ENCODE data around the gene APOD. TPM values are rescaled to one million over a fixed set of nuclear protein-coding genes. Genes with fewer than 3 reads are reported as not detected.
"Not testable (repeated sequence)": the region's sequence is repeated elsewhere in the genome, so short reads cannot be mapped to it uniquely, and the experiment has no call there.

The APOD gene
- total RNA-seq = 603 TPM
- long read RNA-seq, transcript APOD-201 (5 exons, 1,130 nt) = major isoform, 456 of 488 reads
- long read RNA-seq, partial matches to known transcripts = 17 of 488 reads
- long read RNA-seq, other reads (novel, unspliced or antisense) = 14 of 488 reads

- ATAC-seq (peak; percentile 89), DNase-seq (peak; percentile 80)
- intact Hi-C loops (cut with micrococcal nuclease) = no loop called here
Observed at GRCh38 chr3:195583831-195584542, at the start of gene APOD. Gene APOD (minus strand): TSS chr3:195583940. CDS start chr3:195579461, 4,479 bp downstream.

GRCh38 chr3:195633351-195633750, 49.6 kb upstream of the APOD start:
- ATAC-seq; intact Hi-C loops (cut with micrococcal nuclease); DNase-seq: not testable (repeated sequence)

GRCh38 chr3:195632501-195633185, 48.9 kb upstream of the APOD start:
- intact Hi-C loops (cut with micrococcal nuclease); ATAC-seq: not testable (repeated sequence)
- peak; percentile 26 for DNase-seq

- intact Hi-C loops (cut with micrococcal nuclease); ATAC-seq; DNase-seq: not testable (repeated sequence)
Observed at GRCh38 chr3:195632046-195632445, 48.3 kb upstream of the APOD start.

- DNase-seq; ATAC-seq; intact Hi-C loops (cut with micrococcal nuclease): not testable (repeated sequence)
Observed at GRCh38 chr3:195630938-195631495, 47.3 kb upstream of the APOD start.

- intact Hi-C loops (cut with micrococcal nuclease); DNase-seq; ATAC-seq: not testable (repeated sequence)
Observed at GRCh38 chr3:195630086-195630917, 46.6 kb upstream of the APOD start.

- DNase-seq; intact Hi-C loops (cut with micrococcal nuclease); ATAC-seq: not testable (repeated sequence)
Observed at GRCh38 chr3:195629682-195630081, 45.9 kb upstream of the APOD start.

GRCh38 chr3:195628386-195628920, 44.7 kb upstream of the APOD start:
- intact Hi-C loops (cut with micrococcal nuclease); ATAC-seq; DNase-seq: not testable (repeated sequence)

GRCh38 chr3:195627515-195628385, 44.0 kb upstream of the APOD start:
- ATAC-seq; intact Hi-C loops (cut with micrococcal nuclease); DNase-seq: not testable (repeated sequence)

GRCh38 chr3:195624603-195625560, 41.1 kb upstream of the APOD start:
- intact Hi-C loops (cut with micrococcal nuclease); DNase-seq: not testable (repeated sequence)
- peak; percentile 94 for ATAC-seq

- DNase-seq; intact Hi-C loops (cut with micrococcal nuclease); ATAC-seq: not testable (repeated sequence)
Observed at GRCh38 chr3:195624171-195624570, 40.4 kb upstream of the APOD start.

- DNase-seq; intact Hi-C loops (cut with micrococcal nuclease); ATAC-seq: not testable (repeated sequence)
Observed at GRCh38 chr3:195623217-195623965, 39.7 kb upstream of the APOD start.

- ATAC-seq; DNase-seq; intact Hi-C loops (cut with micrococcal nuclease): not testable (repeated sequence)
Observed at GRCh38 chr3:195622523-195623170, 38.9 kb upstream of the APOD start.

- intact Hi-C loops (cut with micrococcal nuclease); ATAC-seq; DNase-seq: not testable (repeated sequence)
Observed at GRCh38 chr3:195622012-195622411, 38.3 kb upstream of the APOD start.

GRCh38 chr3:195621095-195621494, 37.4 kb upstream of the APOD start:
- intact Hi-C loops (cut with micrococcal nuclease); DNase-seq; ATAC-seq: not testable (repeated sequence)

Measured in left ventricle myocardium superior (tissue), 1 donor.